ENCODE results near the gene TLK1. TPM values are rescaled to one million over a fixed set of nuclear protein-coding genes. Genes with fewer than 3 reads are reported as not detected.

TLK1 gene
- total RNA-seq, 1 donor from 2014 or later, result 26.3 TPM

DNA sequence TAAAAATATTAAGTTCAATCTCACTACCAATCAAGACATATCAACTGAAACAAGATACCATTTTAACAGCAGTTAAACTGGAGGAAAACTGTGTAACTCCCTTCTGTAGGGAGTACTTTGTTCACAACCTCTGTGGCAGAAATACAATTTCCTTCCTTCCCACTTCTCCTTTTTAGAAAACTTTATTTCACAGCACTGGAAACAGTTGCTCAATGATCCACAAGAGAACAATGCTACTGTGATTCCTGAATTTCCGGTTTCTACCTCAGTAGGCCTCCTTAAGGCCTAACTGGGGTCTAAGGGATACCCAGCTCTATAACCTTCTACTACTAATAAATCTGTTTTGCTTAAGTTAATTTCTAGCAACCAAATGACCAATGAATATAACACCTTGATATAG lies 14.1 kb downstream of the TLK1 start:
- no peak overlapping the region for H3K4me3 ChIP-seq
- peaks cover 31% of the 10 kb centered on the region for H3K4me1 ChIP-seq
- intact Hi-C loops (cut with micrococcal nuclease), result no loop called here
- TF ChIP-seq, protein P1, sequence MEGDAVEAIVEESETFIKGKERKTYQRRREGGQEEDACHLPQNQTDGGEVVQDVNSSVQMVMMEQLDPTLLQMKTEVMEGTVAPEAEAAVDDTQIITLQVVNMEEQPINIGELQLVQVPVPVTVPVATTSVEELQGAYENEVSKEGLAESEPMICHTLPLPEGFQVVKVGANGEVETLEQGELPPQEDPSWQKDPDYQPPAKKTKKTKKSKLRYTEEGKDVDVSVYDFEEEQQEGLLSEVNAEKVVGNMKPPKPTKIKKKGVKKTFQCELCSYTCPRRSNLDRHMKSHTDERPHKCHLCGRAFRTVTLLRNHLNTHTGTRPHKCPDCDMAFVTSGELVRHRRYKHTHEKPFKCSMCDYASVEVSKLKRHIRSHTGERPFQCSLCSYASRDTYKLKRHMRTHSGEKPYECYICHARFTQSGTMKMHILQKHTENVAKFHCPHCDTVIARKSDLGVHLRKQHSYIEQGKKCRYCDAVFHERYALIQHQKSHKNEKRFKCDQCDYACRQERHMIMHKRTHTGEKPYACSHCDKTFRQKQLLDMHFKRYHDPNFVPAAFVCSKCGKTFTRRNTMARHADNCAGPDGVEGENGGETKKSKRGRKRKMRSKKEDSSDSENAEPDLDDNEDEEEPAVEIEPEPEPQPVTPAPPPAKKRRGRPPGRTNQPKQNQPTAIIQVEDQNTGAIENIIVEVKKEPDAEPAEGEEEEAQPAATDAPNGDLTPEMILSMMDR (IDR thresholded peaks at IDR 0.05; ENCODE audit: borderline replicate concordance), result no peak
- H3K36me3 ChIP-seq, result no peaks in the 10 kb centered on the region
- H3K27ac ChIP-seq (replicated peaks), result peak overlapping the region; percentile 21
- H3K9me3 ChIP-seq (replicated peaks), result no peaks in the 10 kb centered on the region
- H3K27me3 ChIP-seq (ENCODE audit: low read depth), result no peaks in the 10 kb centered on the region
- DNase-seq, result no peak

DNA sequence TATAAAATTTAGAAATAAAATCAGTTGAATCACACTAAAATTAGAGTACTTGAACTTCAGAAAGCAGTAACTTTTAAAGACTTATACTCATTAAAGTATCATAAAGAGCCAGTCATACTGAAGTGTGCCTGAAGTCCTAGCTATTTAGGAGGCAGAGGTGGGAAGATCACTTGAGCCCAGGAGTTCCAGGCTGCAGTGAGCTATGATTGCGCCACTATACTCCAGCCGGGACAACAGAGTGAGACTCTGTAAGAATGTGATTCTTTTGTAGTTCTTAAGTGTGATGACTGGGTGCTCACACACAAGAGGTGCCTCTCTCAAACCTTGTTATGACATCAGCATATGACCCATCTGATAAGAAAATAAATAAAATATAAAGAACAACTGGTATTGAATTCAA lies 14.6 kb downstream of the TLK1 start:
- Histone ChIP-seq H3K4me3 (no peak overlapping the region), H3K4me1 (peaks cover 36% of the 10 kb centered on the region), H3K36me3 (no peaks in the 10 kb centered on the region), H3K9me3 (replicated peaks) (no peaks in the 10 kb centered on the region), H3K27ac (replicated peaks) (no peak overlapping the region), H3K27me3 (ENCODE audit: low read depth) (no peaks in the 10 kb centered on the region)
- intact Hi-C loops (cut with micrococcal nuclease), result no loop called here
- DNase-seq, result no peak
- TF ChIP-seq, protein P1 (IDR thresholded peaks at IDR 0.05; ENCODE audit: borderline replicate concordance), result no peak

DNA sequence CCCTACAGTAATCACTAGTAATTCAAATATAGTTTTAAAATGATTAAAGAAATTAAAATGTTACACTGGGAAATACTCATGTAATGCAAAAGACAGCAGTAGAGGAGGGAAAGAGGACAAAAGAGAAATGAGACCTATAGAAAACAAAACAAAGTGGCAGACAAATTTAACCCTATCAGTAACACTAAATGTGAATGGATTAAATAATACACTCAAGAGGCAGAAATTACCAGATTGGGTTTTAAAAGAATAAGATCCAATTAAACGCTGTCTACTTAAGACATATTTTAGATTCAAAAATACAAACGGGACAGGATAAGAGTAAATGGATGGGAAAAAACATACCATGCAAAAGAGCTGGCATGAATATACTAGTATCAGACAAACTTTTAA lies 17.0 kb downstream of the TLK1 start:
- DNase-seq, result no peak
- intact Hi-C loops (cut with micrococcal nuclease), result no loop called here
- no peaks in the 10 kb centered on the region for H3K27me3 ChIP-seq (ENCODE audit: low read depth)
- H3K4me1 ChIP-seq, result peaks cover 38% of the 10 kb centered on the region
- H3K4me3 ChIP-seq, result no peak overlapping the region
- no peaks in the 10 kb centered on the region for H3K36me3 ChIP-seq
- TF ChIP-seq, protein P1 (IDR thresholded peaks at IDR 0.05; ENCODE audit: borderline replicate concordance), result no peak
- no peaks in the 10 kb centered on the region for H3K9me3 ChIP-seq (replicated peaks)
- no peak overlapping the region for H3K27ac ChIP-seq (replicated peaks)

DNA sequence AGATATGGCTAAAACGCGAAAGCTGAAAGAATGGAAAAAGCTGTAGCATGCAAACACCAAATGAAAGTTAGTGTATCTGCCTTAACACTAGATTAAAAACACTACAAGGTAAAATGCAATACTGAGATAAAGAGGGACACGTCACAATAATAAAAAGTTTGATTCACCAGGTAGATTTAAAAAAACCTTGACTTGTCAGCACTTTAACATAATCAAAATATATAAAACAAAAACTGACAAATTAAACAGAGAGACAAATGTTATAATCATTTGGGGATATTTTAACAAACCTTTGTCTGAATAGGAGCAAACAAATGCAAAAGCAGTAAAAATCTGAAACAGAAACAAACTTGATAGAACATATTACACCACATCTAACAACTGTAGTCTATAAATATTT lies 18.3 kb downstream of the TLK1 start:
- Histone ChIP-seq H3K27ac (replicated peaks) (no peak overlapping the region), H3K36me3 (no peaks in the 10 kb centered on the region), H3K4me1 (peaks cover 51% of the 10 kb centered on the region), H3K4me3 (no peak overlapping the region), H3K27me3 (ENCODE audit: low read depth) (no peaks in the 10 kb centered on the region), H3K9me3 (replicated peaks) (no peaks in the 10 kb centered on the region)
- no peak for DNase-seq
- TF ChIP-seq, protein P1 (IDR thresholded peaks at IDR 0.05; ENCODE audit: borderline replicate concordance), result no peak
- intact Hi-C loops (cut with micrococcal nuclease), result no loop called here

DNA sequence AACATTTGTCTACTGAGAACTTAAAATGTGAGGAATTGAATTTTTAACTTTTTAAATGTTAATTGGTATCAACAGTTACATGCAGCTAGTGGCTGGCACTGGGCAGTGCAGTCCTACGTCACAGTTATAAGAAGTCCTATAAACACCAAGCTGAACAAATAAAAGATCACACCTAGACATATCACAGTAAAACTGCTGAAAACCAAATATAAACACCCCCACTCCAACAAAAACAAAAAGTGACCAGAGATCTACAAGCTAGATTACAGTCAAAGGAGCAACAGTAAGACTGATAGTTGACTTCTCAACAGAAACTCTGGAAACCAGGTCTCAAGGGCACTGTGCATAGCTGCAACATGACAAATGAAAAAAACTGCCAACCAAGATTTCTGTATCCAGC lies 19.4 kb downstream of the TLK1 start:
- intact Hi-C loops (cut with micrococcal nuclease), result no loop called here
- H3K4me1 ChIP-seq, result peaks cover 48% of the 10 kb centered on the region
- no peak for DNase-seq

More for the DNA sequence above, 19.4 kb downstream of the TLK1 start:
- TF ChIP-seq, protein P1 (IDR thresholded peaks at IDR 0.05; ENCODE audit: borderline replicate concordance), result no peak
- Histone ChIP-seq H3K27me3 (ENCODE audit: low read depth) (no peaks in the 10 kb centered on the region), H3K36me3 (no peaks in the 10 kb centered on the region), H3K27ac (replicated peaks) (no peak overlapping the region), H3K9me3 (replicated peaks) (no peaks in the 10 kb centered on the region), H3K4me3 (no peak overlapping the region)

All from left ventricle myocardium inferior (tissue), 1 donor.